HG02623 (cell line): ENCODE measurements around the gene MSX1.

Source experiments
- ATAC-seq: cut with Tn5 transposase; IDR thresholded peaks from one replicate; pipeline ENCODE4 v1.9.1; 2021; ENCODE audit warnings: moderate library complexity; ENCODE audit not compliant: unreplicated experiment

Gene MSX1

GRCh38 chr4:4840351-4840750 is 19.1 kb upstream of the MSX1 start:
- ATAC-seq, result no peak

DNA sequence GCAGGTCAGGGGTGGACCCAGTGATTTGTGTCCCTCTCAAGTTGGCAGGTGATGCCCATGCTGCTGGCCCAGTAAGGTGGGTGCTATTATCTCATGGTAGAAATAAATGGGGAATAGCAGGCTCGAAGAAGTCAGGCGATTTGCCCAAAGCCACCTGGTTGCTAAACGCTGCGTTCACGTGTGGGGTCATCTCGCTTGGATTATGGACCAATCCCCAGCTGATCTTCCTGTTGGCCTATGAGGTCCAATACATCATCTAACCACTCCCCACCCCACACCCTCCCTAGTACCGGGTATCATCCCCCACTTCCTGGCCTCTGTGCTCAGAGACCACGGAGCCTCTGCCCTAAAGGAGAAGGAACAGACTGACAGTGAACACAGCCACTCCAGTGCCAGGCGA is 18.3 kb upstream of the MSX1 start:
- no peak for ATAC-seq

DNA sequence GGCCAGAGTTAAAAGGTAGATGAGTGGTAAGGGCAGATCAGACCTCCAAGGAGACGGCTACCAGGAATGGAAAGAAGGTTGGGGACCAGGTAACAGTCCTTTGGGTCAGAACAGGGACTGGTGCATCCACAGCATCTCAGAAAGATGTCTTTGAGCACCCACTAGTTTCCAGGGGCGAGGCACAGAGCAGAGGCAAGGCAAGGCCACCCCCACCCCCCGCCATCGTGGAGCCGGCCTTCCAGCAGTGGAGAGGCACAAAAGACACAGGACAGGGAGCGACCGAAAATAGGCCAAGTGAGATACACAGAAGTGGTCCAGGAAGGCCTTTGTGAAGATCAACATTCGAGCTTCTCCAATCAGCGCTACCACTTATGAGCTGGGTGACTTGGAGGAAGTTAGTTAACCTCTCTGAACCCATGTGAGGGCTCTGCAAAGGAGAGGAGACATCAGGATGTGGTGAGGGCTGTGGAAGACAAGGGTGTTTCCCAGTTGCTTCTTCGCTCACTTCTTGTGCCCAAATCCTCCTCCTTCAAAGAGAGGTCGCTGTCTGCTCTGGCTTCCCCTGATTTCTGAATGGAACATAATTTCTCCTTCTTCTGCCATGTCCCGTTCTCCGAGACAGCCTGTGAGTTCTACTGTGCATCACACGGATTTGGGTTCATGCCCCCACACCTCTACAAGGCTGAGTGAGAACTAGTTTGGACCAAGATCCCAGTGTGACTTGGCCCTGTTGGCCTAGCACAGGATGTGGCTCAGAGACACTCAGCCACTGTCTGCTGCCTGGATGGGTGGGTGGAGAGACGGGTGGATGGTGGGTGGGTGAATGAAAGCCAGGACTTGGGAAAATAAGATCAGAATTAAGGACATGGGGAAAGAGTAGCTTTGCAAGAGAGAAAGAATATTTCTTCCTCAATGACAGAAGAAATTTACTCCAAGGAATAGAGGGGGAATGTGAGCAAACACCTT is 16.7 kb upstream of the MSX1 start:
- ATAC-seq, result no peak

DNA sequence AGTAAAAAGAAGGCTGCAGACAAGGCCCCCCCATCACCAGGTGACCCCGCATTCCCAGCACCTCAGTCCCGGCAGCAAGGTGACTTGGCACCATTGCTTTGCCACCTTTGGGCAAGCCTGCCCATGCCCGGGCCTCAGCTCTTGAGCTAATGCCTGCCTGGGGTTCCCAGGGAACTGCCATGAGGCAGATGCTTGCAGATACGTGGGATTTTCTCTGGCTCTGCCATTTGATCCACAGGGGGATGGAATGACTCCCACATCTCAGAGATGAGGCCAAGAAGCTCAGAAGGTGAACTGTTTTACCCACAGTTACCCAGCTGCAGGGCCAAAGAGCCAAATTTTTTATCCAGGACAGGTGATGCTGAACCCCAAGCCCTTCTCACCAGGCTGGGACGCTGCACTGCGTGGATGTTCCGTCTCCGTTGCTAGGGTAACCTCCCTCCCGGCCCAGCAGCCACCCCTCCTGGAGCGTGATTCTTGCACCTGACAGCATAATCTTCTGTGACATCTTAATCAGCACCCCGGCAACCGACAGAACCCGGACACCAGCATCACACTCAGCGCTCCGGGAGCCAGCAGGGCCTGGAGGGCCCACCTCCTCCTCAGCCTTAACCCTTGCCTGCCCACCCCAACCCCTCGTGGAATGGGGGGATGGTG is 15.7 kb upstream of the MSX1 start:
- ATAC-seq, result no peak

- ATAC-seq, result no peak
Measured at GRCh38 chr4:4845027-4845426, 14.4 kb upstream of the MSX1 start.

- no peak for ATAC-seq
Measured at GRCh38 chr4:4847011-4847410, 12.5 kb upstream of the MSX1 start.

DNA sequence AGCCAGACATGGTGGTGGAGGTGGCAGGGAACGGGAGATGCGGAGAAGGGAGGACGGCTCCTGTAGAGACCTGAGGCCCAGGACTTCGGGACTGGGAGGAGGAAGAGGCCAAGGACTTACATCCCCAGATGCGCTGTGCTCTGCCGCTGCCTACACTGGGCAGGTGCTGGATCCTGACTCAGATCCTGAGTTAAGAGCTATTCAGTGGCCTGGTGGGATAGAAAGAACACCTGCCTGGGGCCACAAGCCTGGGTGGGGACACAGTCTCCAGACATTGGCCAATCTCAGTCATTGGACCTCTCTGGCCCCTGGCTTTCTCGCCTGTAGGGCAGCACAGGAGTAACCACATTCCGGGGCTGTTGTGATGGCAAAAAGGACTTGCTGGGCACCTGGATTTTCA is 10.9 kb upstream of the MSX1 start:
- ATAC-seq, result no peak

DNA sequence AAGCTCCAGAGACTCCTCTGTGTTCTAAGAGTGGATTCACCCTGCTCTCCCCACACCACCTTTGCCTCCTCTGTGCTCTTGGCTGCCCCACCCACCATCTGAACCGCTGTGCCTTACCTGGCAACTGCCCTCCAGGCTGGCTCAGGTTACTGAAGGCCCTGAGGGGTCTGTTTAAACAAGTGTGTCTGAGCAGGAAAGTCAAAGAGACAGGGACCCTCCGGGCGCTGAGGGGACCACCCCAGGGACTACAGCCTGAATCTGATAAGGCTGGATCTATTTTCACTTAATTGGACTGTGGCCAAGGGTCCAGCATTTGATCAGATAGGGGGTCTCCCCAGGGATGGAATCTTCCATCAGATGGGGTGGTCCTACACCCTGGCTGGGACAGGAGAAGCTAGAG is 10.4 kb upstream of the MSX1 start:
- ATAC-seq, result no peak

- ATAC-seq, result no peak
Measured at GRCh38 chr4:4849524-4850193, 9.8 kb upstream of the MSX1 start.

GRCh38 chr4:4851081-4851480 is 8.4 kb upstream of the MSX1 start:
- ATAC-seq, result no peak

- ATAC-seq, result no peak
Measured at GRCh38 chr4:4851906-4852305, 7.6 kb upstream of the MSX1 start.

DNA sequence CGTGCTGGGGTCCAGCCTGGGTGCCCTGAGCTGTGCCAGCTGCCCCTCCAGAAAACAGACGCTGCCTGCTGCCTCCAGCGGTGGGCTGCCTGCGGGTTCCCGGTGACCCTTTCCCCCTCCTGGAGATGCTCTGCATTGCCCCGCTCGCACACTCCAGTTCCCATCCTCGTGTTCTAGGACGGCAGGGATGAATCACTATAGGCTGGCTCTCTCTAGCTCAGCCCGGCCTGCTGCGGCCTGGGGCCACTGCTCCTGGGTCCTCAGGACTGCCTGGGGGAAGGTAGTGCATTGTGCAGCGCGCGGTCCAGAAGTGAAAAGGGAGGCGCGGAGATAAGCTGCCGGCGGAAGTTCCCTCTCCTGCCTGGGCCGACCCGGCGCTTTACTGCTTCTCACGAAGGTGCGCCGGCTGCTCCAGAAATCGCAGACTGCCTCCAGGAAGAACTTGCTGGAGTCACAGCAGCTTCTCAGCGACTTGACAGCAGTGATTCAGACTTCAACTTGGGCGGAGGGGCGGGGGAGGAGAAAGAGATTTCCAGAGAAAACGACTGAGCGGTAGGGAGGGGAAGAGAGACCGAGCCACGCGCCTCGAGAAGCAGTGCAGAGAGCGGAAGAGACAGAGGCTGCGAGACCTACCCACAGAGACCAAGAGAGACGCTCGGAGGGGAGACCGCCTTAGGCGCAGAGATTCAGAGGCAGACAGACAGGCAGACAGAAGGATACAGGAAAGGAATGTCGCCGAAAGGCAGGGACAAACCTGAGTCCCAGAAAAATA is 6.7 kb upstream of the MSX1 start:
- ATAC-seq, result no peak

DNA sequence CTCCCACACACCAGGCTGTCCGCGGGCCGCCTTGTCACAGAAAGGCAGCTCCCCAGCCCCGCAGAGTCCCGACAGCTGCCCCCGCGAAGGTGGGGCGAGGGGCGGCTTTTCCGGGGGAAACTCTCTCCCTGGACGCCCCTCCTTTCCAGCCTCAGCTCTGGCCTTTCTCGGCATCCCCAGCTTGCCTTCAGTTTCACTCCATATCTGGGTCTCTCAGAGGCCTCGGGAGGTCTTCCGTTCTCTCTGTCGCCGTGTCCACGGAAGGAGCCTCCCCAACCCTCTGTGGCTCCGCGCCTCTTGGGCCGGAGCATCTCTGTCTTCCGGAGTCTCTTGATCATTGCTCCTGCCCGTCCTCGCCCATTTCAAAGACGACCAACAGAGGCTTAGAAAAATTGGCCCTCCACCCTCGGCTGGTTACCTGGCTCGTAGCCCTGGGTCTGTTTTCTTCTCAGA is 6.1 kb upstream of the MSX1 start:
- no peak for ATAC-seq

DNA sequence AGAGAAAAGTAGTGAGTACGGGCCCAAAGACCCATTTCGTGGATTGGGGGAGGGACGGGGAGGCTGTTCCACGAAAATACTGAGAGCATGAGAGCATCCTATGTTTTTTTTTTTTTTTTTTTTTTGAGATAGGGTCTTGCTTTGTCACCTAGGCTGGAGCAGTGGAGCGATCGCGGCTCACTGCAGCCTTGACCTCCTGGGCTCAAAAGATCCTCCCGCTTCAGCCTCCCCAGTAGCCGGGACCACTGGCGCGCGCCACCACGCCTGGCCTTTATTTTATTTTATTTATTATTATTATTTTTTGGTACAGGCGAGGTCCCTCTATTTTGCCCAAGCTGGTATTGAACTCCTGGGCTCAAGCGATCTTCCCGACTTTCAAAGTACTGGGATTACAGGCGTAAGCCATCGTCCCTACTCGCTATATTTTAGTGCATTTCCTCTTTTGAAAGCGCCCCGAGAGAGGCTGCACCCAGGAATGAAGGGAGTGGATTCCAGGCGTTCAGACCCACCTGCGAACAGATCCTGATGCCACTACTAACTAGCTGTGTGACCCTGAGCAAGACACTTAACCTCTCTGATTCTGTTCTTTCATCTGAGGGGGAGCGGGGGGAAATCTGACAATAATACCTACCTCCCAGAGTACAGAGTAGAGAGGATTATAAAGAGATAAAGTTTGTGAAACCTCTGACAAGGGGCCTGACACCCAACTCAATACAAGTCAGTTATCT is 5.4 kb upstream of the MSX1 start:
- no peak for ATAC-seq

DNA sequence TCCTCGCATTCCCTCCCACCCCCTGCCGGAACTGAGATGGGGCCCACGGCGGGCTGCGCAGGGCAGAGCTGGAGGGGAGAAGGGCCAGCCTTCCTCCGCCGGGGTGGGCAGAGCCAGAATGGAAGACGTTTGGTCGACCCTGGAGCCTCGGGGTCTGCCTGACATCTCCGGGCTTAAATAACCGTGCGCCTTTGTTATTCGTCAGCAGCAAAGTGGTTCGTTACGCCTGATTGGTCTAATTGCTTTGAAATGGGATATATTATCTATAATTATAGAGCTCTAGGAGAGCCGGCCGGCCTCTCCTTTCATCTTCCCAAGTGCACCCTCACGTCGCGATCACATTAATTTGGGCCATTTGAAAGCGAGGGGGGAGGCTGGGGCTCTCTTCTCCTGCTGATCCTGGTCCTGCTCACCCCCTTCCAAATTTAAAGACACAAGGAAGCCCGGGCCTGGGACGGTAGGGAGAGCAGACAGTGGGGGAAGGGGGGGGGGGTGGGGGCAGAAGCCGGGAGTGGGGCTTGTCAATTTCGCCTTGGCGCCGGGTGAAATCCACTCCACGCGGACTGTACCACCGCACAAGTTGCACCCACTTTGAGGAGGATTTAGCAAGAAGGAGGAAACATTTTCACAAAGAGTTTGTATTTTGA is 4.7 kb upstream of the MSX1 start:
- no peak for ATAC-seq

- ATAC-seq, result no peak
Measured at GRCh38 chr4:4855301-4856070, 4.0 kb upstream of the MSX1 start.

DNA sequence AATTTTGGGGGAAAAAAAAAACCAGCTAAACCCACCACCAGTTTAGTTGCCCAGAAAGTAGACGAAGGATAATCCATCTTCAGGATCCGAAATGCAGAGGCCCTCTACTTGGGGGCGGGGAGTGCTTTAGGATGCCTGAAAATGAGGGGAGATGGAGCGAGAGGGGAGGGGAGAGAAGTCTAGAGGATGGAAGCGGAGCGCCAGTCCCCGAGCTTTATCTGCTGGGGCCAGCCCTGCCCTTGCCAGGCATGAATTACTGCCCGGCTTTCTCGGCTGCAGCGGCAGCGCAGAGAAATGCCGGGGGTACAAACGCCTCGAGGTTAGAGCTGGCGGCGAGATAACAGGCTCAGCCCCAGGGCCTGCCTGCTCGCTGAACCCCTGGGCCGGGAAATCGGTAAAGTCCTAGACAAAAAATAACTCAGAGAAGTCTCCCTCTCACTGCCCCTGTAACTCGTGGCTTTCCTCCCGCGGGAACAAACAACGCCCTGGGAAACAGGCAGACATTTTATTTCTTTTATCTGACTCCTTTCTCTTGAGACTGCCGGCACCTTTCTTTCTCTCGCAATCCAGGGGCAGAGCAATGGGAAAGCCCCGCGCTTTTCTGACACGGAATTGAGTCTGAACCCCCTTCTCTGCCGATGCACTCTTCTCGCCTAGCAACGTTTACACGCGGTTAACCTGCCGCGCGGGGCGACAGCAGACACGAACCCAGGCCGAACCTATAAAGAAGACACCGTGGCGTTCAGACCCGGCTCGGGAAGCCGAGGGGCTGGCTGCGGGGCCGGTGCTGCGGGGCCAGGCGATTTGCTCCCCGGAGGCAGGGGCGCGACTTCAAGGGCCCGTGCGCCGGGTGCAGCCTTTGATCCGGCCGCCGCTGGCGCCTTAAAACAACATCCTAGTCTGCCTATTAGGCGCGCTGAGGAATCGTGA is 3.1 kb upstream of the MSX1 start:
- no peak for ATAC-seq
